Stimulated activated CD8-positive, alpha-beta memory T cell treated with anti-CD3 and anti-CD28 coated beads, Interleukin-15, amount 100 ng/mL, for 48 hours (primary cell): Measurements from ENCODE around the gene MRPS5.
"Not testable (repeated sequence)": the region's sequence is repeated elsewhere in the genome, so short reads cannot be mapped to it uniquely, and the experiment has no call there.

Experiments
- DNase-seq, 2 donors: peaks; one replicate each; pipeline ENCODE4 v3.0.0-alpha.2; 2020; ENCODE audit warnings: low read depth in 2 of 2

Gene MRPS5

DNA sequence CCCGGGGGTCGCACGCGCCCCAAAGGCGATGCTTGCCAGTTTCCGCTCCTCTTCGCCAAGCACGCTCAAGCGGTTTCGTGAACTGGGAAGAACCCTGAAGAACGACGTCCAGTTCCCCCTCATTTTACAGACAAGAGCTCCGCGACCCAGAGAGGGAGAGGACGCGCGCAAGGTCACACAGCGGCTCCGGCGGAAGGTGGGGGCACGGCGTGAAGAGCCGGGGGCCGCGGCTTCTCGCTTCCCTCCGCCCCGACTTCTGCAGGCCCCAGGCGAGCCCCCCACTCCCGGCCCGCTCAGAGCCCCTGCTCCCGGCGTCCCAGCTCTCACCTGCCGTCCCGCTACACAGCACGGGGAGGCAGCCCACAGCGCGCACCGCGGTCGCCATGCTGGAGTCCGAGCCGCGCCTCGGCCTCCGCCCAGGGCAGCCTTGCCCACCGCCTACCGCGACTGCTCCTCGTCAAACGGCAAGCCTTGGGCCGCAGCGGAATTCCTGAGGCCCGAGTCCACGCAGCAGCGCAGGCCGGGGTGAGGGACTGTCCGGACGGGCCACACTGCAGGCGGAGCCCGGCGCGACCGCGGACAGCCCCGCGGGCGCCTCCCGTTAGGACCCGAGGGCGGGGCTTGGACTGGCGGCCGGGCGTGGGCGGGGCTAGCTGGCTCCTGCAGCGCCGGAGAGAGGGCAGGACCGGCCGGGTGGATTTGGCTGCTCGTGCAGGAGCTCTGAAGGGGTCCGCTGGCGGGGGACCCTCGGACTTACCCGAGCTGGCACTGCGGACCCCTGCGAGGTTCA, at the start of gene MRPS5:
MRPS5 (minus strand) TSS at position 402 of the 790 bp plus-strand sequence; CDS start at position 385, 17 bp downstream.
- peak; percentile 82 to 83 for DNase-seq

DNA sequence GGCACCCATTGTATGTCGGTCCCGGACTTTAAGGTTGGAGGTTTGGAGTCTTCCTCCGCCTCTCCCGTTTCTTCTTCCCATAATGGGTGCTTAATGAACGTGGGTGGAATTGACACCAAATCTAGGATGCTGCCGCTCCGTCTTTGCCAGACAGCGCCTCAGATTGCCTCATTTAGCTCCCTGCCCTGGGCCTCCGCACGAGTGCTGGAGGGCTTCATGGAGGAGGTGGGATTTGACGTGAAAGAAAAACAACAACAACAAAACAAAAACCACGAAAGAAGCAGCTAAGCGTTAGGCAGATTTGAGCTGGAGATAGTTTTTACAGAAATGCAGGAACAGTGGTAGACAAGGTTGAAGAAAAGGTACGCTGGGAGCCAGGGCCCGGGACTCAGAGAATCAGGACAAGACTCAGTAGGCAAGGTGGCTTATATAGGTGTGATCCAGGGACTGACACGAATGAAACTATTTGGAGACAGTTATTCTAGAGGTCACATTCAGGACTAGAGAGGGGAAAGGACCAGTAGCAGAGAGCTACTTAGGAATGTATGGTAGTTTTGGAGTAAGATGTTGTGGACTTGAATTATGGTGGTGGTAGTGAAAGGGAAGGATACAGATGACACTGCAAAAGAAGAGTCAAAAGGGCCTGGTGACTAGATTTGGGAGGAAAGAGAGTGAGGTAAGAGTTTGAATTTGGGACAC, 44.6 kb upstream of the MRPS5 start:
- DNase-seq: no peak

DNA sequence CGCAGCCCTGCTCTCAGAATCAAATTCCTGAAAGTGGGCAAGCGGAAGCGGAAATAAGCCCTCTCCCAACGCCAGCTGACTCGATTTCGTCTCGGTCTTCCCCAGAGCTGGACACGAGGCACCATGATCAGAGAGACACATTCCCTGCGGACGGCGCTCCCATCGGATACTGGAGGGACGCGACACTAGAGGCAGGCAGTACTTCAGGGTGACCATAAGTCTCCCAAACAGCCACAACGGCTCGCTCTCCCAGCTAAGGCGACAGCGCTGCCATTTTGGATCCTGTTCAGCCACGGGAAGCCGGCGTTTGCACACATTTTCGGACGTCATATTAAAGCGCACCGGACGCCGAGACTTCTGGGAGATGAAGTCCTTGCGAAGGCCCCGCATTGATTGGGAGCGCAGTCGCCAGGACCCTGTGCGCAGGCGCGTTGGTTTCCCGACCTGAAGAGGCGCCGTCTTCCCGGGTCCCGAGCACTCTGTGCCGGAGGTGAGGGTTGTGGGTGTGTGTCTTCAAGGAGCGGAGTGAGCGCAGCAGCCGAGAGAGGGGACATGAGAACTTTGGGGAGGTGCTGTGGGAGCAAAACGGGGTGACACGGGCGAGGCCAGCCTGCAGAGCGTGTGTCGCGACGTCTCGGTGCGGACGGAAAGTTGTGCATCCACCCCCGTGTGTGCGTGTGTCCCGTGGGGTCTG, 43.9 kb upstream of the MRPS5 start, which contains the start of gene ZNF2:
ZNF2 (plus strand) TSS at position 439 of the 694 bp plus-strand sequence. CDS start 10,418 bp downstream, outside the sequence.
- DNase-seq: peak; percentile 94 to 95

DNA sequence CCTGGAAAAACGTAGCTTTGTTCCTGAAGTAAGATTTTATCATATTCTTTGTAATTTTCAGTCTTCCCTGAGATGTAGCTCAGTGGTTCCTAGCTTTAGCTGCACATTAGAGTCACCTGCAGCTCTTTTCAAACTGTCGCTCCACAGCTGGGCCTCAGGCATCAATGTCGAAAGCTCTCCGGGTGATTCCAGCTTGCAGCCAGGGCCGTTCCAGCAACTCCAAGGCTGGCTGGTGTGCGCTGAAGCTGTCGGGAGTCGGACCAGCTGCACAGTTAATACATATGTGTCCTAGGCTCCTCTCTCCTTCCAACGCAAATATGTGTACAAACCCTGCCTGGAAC, 43.4 kb upstream of the MRPS5 start:
- DNase-seq: no peak

DNA sequence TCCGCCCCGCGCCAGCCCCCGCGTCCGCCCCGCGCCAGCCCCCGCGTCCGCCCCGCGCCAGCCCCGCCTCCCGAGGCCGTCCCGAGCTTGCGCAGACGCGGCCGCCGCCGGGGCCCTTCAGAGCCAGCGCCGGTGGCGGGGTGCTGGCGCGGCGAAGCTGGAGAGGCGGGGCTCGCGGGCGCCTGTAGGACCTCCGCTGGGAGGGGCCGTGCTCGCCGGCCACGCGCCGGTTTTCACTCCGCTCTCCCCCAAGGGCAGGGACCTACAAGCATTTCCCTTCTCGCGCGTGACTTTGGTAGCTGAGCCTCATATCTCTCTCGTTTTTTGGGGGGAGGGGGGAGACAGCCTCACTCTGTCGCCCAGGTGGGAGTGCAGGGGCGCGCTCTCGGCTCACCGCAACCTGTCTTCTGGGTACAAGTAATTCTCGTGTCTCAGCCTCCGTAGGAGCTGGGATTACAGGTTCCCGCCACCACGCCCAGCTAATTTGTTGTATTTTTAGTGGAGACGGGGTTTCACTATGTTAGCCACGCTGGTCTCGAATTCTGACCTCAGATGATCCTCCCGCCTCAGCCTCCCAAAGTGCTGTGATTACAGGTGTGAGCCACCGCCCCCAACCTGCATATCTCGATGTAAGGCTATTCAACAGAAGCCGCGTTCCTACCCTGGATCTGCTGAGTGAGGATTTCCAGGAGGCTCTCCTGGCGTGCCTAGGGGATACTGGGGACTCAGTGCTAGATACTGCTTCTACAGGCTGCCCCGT, 38.3 kb upstream of the MRPS5 start, which contains the start of gene ZNF514:
ZNF514 (minus strand) TSS at position 159 of the 760 bp plus-strand sequence. CDS start 6,595 bp downstream, outside the sequence.
- DNase-seq: peak; percentile 62 to 71

DNA sequence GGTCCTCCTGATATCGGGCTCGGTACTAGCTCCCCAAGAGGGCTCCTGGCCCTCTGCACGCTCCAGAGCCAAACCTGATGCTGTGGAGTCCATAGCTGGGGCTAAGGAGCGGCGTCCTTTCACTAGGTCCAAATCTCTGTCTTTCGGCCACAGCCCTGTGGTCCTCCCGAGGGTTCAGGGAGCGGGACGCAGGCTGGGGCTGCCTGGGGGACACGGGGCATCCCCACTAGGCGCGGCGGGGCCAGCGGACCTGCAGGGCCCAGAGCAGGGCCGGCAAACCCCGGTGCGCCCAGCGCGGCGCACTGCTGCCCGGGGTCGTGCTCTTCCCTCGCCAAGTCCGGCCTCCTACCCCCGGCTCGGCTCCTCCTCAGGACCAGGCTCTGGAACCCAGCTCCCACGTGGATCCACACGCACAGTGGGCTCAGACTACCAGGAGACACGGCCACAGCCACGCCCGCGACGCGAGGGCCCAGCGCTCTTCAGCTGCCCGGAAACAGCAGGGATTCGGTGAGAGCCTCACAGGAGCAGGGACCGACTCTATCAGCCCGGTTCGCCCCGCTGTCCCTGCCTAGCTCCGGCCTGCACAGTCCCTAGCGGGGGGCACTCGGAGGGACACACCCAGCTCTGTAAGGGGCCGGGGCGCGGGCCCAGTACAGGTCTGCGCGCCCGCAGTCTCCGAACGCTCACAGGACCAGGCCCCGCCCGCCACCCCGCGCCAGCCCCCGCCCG, 37.4 kb upstream of the MRPS5 start:
- no peak for DNase-seq

DNA sequence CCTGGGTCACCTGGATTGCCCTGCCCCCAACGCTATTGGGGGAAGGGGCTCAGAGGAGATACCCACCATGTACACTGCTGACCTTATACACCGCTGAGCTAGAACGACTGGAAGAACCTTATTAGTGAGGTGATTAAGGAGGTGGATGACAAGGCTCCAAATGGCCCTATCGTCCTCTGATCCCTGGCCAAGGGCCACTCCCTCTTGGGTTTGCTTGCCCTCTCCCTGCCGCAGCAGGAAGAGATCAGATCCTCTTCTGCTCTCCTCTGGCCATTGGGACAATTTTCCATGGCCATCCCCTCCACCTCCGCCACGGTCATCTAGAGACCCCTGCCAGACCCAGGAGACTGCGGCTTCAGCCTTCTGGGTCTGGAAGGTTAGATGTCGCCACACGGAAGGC, 36.8 kb upstream of the MRPS5 start:
- DNase-seq: no peak

DNA sequence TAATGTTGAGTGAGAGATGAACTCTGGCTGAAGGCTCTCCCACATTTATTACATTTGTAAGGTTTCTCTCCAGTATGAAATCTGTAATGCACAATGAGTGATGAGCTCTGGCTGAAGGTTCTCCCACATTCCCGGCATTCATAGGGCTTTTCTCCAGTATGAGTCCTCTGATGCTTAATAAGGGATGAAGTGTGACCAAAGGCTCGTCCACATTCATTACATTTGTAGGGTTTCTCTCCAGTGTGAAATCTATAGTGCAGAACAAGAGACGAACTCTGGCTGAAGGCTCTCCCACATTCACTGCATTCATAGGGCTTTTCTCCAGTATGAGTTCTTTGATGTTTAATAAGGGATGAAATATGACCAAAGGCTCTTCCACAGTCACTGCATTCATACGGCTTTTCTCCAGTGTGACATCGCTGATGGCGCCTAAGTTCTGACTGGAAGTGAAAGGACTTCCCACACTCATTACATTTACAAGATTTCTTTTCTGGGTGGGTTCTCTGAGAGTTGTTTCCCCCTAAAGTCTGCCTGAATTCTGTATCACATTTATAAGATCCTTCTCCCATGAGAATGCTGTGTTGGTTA, 27.9 kb upstream of the MRPS5 start:
- DNase-seq: no peak

DNA sequence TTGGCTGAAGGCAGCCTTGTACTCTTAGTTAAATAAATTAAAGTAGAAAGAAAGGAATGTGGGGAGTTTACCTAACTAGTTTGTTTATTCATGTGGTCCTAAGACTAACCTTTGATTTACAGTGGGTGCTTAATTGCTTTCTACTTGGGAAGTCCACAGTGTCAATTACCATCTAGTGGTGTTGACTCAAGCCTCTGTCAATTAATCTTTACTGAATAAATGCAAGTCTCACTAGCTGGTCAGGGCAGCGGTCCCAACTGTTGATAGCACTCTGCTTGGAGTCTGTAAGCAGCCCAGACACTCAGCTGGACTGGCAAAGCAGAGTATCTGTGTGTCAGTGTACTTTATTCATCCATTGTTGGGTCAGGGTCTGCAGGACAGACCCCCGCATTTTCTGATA, 22.2 kb upstream of the MRPS5 start:
- DNase-seq: no peak

DNA sequence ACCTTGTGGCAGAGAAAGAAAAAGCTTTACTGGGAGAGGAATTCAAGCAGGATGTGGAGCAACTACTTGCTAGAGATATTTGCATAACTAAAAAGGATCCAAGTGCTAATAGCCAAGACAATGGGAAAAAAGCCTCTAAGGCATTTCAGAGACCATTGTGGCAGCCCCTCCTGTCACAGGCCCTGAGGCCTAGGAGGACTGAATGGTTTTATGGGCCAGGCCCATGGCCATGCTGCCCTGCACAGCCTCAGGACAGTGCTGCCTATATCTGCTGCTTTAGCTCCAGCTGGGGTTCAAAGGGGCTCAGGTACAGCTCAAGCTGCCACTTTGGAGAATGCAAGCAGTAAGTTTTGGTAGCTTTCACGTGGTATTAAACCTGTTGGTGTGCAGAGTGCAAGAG, 17.1 kb upstream of the MRPS5 start:
- DNase-seq: no peak

DNA sequence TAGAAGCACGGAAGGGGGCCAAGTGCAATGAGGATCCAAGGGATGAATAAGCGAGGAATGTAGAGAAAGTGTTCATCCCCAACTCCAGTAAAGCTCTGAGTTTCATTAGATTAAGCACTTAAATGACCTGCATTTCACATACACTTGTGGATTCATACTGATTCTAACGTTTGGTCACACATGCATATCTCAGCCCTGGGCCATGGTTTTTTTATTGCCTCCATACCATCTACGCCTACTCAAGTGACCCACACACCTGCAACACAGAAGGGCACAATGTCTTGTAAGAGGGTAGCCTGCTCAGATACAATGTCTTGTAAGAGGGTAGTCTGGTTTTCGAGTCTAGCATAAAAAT, 566 bp upstream of the MRPS5 start:
- no peak for DNase-seq

DNA sequence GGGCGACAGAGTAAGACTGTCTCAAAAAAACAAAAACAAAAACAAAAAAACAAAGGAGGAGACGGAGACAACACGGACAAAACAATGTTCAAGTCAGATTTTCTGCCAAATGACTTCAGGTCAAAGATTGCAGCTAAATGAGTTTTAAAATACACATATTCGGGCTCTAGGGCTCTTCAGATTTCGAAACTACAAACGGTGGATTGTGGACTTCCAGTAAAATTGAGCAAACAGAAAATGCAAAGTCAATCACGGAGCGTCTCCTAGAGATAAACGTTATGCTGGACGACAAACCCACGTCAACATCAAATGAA, 558 bp downstream of the MRPS5 start:
- no peak for DNase-seq

DNA sequence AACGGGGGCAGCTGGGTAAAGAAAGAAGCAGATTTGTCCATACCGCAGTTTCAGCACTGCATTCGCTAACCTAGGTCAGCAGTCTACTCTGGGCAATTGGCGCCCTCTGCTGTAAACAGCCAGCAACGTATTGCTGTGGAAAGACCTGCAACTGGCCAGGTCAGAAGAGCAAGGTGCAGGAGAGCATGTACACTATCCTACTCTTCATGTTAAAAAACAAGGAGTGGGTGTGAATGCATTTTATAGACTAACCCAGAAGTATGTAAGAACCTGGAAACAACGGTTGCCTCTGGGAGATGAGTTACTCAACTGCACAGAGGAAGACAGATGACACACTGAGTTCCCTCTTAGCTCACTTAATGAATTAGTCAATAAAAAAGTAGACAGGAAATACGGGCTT, 6.2 kb downstream of the MRPS5 start:
- DNase-seq: peak; percentile 46 to 47

DNA sequence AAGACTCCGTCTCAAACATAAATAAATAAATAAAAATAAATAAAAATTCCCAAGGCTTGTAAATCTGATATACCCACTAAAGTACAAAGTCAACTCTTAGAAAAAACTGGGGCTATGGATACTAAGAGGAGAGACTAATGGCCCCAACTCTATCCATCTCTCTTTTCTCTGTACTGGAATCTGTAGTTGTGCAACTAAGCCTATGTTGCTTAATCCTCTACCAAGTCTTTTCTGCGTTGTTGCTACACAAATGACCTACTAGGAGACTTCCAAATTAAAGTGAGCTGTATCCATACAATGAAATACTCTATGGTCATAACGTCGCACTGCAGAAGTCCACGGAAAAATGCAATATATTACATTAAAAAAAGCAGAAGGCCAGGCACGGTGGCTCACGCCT, 8.1 kb downstream of the MRPS5 start:
- no peak for DNase-seq

DNA sequence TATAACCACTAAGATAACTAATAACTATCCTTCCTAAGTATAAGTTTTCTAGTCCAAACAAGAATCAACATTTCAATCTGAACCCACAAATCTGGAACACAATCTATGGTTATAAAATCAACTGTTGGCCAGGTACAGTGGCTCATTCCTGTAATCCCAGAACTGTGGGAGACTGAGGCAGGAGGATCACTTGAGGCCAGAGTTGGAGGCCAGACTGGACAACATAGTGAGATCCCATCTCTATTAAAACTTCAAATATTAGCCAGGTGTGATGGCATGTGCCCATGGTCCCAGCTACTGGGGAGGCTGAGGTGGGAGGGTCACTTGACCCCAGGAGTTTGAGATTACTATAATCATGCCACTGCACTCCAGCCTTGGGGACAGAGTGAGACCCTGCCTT, 11.2 kb downstream of the MRPS5 start:
- DNase-seq: no peak

DNA sequence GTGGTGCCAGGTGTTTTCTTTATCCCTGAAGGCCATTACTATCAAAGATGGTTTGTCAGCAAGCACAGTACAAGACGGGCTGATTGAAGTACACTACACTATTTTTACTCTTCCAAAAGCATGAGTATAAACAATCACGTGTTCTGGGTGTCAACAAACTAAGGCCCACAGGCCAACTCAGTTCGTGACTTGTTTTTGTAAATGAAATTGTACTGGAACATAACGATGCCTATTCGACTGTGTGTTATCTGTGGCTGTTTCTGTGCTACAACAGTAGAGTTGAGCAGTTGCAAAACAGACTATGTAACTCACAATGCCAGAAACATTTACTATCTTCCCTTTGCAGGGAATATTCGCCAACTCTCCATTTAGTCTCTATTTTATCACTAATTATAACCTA, 12.3 kb downstream of the MRPS5 start:
- DNase-seq: no peak

DNA sequence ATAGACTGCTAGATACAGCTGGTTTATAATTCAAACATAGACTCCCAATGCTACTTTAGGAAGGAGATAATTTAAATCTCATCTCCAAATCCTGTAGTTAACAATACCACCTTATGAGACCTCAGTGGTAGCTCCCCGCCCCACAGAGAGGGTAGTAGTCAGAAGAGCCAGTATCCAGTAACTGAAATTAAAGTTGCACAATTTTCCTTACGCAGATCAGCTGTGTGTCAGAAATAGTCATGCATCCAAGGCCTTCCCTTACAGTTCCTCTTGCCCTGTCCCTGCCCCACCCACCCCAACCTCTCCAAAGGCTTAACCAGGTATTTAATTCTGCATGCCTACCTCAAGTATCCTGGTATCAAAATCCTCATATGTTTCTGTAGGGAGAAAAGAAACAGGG, 15.5 kb downstream of the MRPS5 start:
- DNase-seq: no peak

DNA sequence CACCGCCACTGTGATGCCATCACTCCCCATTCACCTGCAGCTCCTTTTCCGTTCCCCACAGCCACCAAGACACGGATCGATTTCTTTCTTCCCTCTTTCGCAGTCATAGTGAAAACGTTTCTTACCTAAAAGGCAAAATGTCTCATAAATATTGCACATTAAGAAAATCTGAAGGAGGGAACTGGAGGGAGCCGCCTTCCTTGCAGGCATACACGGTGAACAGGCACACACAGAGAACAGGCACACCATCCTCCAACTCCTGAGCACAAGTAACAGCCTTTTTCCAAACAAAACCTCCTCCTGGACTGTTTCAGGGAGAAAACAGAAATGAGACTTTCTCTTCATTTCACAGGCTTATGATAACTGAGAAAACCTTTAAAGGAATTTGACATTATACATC, 17.0 kb downstream of the MRPS5 start:
- DNase-seq: no peak

DNA sequence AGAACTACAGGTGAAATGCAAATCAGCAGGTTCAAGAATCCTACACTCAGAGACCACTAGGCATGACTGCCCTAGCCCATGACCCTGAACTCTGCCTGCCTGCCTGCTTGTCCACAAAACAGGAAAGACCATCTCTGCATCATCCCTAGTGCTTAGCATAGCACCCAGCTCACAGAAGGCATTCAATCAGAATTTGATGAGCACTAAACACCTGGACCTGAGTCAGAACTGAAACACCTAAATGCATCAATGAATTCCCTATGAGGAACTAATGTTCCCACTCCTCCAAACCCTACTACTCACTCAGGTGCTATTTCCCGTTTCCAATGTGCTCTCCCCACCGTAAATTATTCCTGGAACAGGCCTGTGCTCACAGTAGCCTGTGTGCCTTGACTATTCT, 21.7 kb downstream of the MRPS5 start:
- no peak for DNase-seq

DNA sequence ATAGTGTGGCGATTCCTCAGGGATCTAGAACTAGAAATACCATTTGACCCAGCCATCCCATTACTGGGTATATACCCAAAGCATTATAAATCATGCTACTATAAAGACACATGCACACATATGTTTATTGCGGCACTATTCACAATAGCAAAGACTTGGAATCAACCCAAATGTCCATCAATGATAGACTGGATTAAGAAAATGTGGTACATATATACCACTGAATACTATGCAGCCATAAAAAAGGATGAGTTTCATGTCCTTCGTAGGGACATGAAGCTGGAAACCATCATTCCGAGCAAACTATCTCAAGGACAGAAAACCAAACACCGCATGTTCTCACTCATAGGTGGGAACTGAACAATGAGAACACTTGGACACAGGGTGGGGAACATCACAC, 23.3 kb downstream of the MRPS5 start:
- not testable (repeated sequence) for DNase-seq
